Erythroblast (primary cell): ENCODE results near the gene TMEM108.

Source experiments
- GATA1 ChIP-seq: IDR thresholded peaks from 2 replicates; pipeline ENCODE4 v1.6.1; 2011; ENCODE audit warnings: low read depth, mild to moderate bottlenecking, control low read depth, low read length, moderate library complexity
- POLR2A ChIP-seq: IDR thresholded peaks from 2 replicates; pipeline ENCODE4 v1.6.1; 2011; ENCODE audit warnings: mild to moderate bottlenecking, low read length

GRCh38 chr3:133007601-133008000 lies 30.6 kb upstream of the TMEM108 start:
- no peak for TF ChIP-seq POLR2A
- no peak for TF ChIP-seq GATA1
